Astrocyte (in vitro differentiated cells and primary cell): ENCODE data around the gene MAPKBP1. TPM values are rescaled to one million over a fixed set of nuclear protein-coding genes. Genes with fewer than 3 reads are reported as not detected.

ENCODE experiments used
- DNase-seq: peaks from one replicate; pipeline ENCODE4 v3.0.0-alpha.2; 2010; ENCODE audit warnings: low read depth
- FAIRE-seq: peaks from 2 replicates; lab custom pipeline; 2011; peaks lifted over from hg19 to GRCh38; lab: Jason Lieb, UNC
- H2AFZ ChIP-seq: 2 replicates; pipeline ENCODE4 v1.6.0; 2012; ENCODE audit warnings: low read depth, low read length, inconsistent platforms
- H3K27ac ChIP-seq: 2 replicates; pipeline ENCODE4 v1.5.1; 2011; ENCODE audit warnings: low read depth, low read length, inconsistent platforms
- H3K27me3 ChIP-seq: 2 replicates; pipeline ENCODE4 v1.6.0; 2011; ENCODE audit warnings: low read length, inconsistent platforms; ENCODE audit not compliant: insufficient read depth
- H3K36me3 ChIP-seq: 2 replicates; pipeline ENCODE4 v1.5.1; 2011; ENCODE audit warnings: low read length, inconsistent platforms; ENCODE audit not compliant: insufficient read depth
- H3K4me1 ChIP-seq: 2 replicates; pipeline ENCODE4 v1.5.1; 2011; ENCODE audit warnings: low read length, inconsistent platforms; ENCODE audit not compliant: insufficient read depth
- H3K4me2 ChIP-seq: 2 replicates; pipeline ENCODE4 v1.6.0; 2012; ENCODE audit warnings: low read length, inconsistent platforms
- H3K4me3 ChIP-seq: 2 replicates; pipeline ENCODE4 v1.5.1; 2011; ENCODE audit warnings: low read depth, mild to moderate bottlenecking, low read length, inconsistent platforms; ENCODE audit not compliant: insufficient read depth
- H3K79me2 ChIP-seq: 2 replicates; pipeline ENCODE4 v1.6.0; 2012; ENCODE audit warnings: mild to moderate bottlenecking, low read length, inconsistent platforms; ENCODE audit not compliant: insufficient read depth
- H3K9ac ChIP-seq: 2 replicates; pipeline ENCODE4 v1.6.0; 2012; ENCODE audit warnings: mild to moderate bottlenecking, low read length, inconsistent platforms
- H3K9me3 ChIP-seq: 2 replicates; pipeline ENCODE4 v1.5.1; 2012; ENCODE audit warnings: low read depth, mild to moderate bottlenecking, low read length, inconsistent platforms; ENCODE audit not compliant: insufficient read depth
- H4K20me1 ChIP-seq: 2 replicates; pipeline ENCODE4 v1.6.0; 2012; ENCODE audit warnings: low read length, inconsistent platforms; ENCODE audit not compliant: insufficient read depth
- H3K27ac Mint-ChIP-seq: one replicate; pipeline ENCODE4 v1.8.0; 2021; ENCODE audit warnings: mild to moderate bottlenecking, mixed read lengths; ENCODE audit not compliant: unreplicated experiment
- H3K27me3 Mint-ChIP-seq: one replicate; pipeline ENCODE4 v1.8.0; 2021; ENCODE audit warnings: low read depth, mixed read lengths; ENCODE audit not compliant: unreplicated experiment
- H3K36me3 Mint-ChIP-seq: one replicate; pipeline ENCODE4 v1.8.0; 2021; ENCODE audit warnings: low read depth, mixed read lengths; ENCODE audit not compliant: unreplicated experiment
- H3K4me1 Mint-ChIP-seq: one replicate; pipeline ENCODE4 v1.8.0; 2021; ENCODE audit warnings: low read depth, mixed read lengths; ENCODE audit not compliant: unreplicated experiment
- H3K4me3 Mint-ChIP-seq: one replicate; pipeline ENCODE4 v1.8.0; 2021; ENCODE audit warnings: mild to moderate bottlenecking, moderate library complexity, mixed read lengths; ENCODE audit not compliant: unreplicated experiment
- H3K9me3 Mint-ChIP-seq: one replicate; pipeline ENCODE4 v1.8.0; 2021; ENCODE audit warnings: mild to moderate bottlenecking, mixed read lengths; ENCODE audit not compliant: unreplicated experiment
- EZH2 ChIP-seq: IDR thresholded peaks from 2 replicates; pipeline ENCODE4 v1.6.1; 2012; ENCODE audit warnings: mild to moderate bottlenecking, low read length, inconsistent platforms; ENCODE audit not compliant: insufficient read depth
- total RNA-seq: library from RNA; stranded (reverse); gene quantifications from 2 replicates; pipeline ENCODE4 v1.2.1, GENCODE V29; 2021
- TF ChIP-seq, protein P1 (sequence below): IDR thresholded peaks from 2 replicates; pipeline ENCODE4 v1.5.1; 2011; ENCODE audit warnings: low read depth, mild to moderate bottlenecking, inconsistent platforms, low read length, moderate library complexity; ENCODE audit not compliant: insufficient read depth

Gene MAPKBP1
- total RNA-seq, 1 donor from 2014 or later = 30.8 TPM

DNA sequence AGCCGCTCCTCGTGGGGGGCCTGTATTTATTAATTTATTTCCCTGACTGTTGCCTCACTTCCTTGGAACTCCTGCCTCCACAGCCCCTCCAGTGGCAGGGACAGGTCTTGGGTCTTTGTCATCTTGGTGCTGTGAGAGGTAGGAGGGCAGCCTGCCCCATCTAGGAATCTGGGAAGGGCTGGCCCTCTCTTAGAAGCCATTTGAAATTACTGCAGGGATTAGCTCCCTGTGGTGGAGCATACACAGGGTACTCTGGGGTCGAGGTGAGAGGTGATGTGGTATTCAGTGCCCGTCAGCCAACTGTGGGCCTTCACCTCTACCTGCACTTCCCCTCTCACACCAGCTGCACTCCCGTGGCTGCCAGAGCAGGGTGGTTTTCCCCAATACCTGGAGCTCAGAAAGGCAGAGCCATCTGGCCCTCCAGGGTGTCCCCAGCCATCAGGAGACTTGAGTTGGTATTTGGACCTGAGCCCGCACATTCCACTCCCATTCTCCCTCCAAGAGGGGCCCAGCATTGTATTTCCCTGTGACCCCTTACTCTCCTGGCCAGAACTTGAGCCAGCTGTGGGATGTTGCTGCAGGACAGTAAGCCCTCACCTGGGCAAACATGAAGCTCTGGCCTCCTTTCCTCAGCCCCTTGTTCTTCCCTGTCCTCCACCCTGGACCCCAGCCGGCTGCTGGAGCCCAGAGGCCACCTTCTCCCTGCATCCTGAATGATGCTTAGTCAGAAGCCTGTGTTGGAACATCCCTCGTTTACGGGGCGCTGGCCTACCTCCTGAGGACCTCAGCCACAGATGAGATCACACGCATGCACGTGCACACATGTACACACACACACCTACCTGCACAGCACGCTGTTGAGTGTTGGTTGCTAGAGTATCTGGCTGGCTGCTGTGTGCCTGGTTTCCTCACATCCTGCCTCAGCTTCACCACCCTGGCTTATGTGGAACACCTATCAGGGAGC, 51.6 kb downstream of the MAPKBP1 start:
- no peak for TF ChIP-seq EZH2
- TF ChIP-seq, protein P1, sequence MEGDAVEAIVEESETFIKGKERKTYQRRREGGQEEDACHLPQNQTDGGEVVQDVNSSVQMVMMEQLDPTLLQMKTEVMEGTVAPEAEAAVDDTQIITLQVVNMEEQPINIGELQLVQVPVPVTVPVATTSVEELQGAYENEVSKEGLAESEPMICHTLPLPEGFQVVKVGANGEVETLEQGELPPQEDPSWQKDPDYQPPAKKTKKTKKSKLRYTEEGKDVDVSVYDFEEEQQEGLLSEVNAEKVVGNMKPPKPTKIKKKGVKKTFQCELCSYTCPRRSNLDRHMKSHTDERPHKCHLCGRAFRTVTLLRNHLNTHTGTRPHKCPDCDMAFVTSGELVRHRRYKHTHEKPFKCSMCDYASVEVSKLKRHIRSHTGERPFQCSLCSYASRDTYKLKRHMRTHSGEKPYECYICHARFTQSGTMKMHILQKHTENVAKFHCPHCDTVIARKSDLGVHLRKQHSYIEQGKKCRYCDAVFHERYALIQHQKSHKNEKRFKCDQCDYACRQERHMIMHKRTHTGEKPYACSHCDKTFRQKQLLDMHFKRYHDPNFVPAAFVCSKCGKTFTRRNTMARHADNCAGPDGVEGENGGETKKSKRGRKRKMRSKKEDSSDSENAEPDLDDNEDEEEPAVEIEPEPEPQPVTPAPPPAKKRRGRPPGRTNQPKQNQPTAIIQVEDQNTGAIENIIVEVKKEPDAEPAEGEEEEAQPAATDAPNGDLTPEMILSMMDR = no peak
- FAIRE-seq = no peak
- no peak for DNase-seq

DNA sequence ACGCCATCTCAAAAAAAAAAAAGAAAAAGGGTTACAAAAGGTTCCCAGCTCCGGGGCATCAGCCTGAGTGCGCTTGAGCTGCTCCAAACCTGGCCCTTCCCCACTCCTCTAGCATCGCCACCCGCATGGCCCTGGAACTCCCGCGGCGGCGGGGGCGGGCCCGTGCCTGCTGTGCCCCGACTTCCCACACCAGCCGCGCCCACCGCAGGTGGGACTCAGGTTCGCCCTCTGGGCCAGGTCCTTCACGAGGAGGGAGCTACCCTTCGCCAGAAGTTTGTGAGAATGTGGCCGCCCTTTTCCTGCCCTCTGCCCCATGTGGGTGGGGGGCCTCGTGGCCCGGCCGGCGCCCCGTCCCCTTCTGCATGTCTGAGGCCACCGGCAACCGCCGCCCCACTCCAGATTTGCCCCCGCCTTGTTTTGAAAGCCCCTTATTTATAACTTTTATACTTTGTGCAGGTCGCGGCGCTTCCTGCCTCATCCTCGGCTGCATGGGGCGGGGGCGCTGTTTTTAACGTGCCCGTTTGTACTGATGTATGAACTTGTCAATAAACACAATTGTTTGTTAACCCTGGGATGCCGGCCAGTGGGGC, 53.1 kb downstream of the MAPKBP1 start:
- Mint-ChIP-seq H3K4me1 (peaks cover 4% of the 10 kb centered on the region), H3K27me3 (no peaks in the 10 kb centered on the region), H3K27ac (peak overlapping the region; percentile 12), H3K4me3 (peak overlapping the region; percentile 88), H3K9me3 (no peaks in the 10 kb centered on the region), H3K36me3 (peaks cover 12% of the 10 kb centered on the region)
- H3K9me3 ChIP-seq = no peaks in the 10 kb centered on the region
- peak overlapping the region; percentile 84 for H3K4me2 ChIP-seq
- no peak for TF ChIP-seq EZH2
- TF ChIP-seq, protein P1 = no peak
- H3K79me2 ChIP-seq = peaks cover 6% of the 10 kb centered on the region
- H3K27ac ChIP-seq = no peak overlapping the region
- H3K4me1 ChIP-seq = peaks cover 14% of the 10 kb centered on the region
- peak overlapping the region; percentile 44 for H3K9ac ChIP-seq
- H2AFZ ChIP-seq = peak overlapping the region; percentile 39
- peaks cover 10% of the 10 kb centered on the region for H3K36me3 ChIP-seq
- FAIRE-seq (no peak), DNase-seq (no peak)
- H3K4me3 ChIP-seq = peak overlapping the region; percentile 58
- H4K20me1 ChIP-seq = peaks cover 21% of the 10 kb centered on the region
- H3K27me3 ChIP-seq = no peaks in the 10 kb centered on the region

More for the DNA sequence above, 51.6 kb downstream of the MAPKBP1 start:
- H3K4me3 ChIP-seq = no peak overlapping the region
- Mint-ChIP-seq H3K27ac (no peak overlapping the region), H3K36me3 (peaks cover 10% of the 10 kb centered on the region), H3K27me3 (no peaks in the 10 kb centered on the region), H3K4me1 (peaks cover 4% of the 10 kb centered on the region), H3K9me3 (no peaks in the 10 kb centered on the region), H3K4me3 (peak overlapping the region; percentile 62)
- H3K9me3 ChIP-seq = no peaks in the 10 kb centered on the region
- H3K9ac ChIP-seq = no peak overlapping the region
- H3K27me3 ChIP-seq = no peaks in the 10 kb centered on the region
- no peak overlapping the region for H2AFZ ChIP-seq
- H4K20me1 ChIP-seq = peaks cover 9% of the 10 kb centered on the region
- H3K79me2 ChIP-seq = peaks cover 6% of the 10 kb centered on the region
- peaks cover 8% of the 10 kb centered on the region for H3K36me3 ChIP-seq
- H3K27ac ChIP-seq = no peak overlapping the region
- H3K4me2 ChIP-seq = no peak overlapping the region
- peaks cover 14% of the 10 kb centered on the region for H3K4me1 ChIP-seq
